Cerebellar nuclear complex (tissue), 1 donor: ENCODE data around the gene OPN5.
"Not testable (repeated sequence)": the region's sequence is repeated elsewhere in the genome, so short reads cannot be mapped to it uniquely, and the experiment has no call there.

Experiments used
- DNase-seq, 2 experiments: peaks; one replicate each; lab custom pipeline; 2025; lab: John Stamatoyannopoulos, UW

OPN5 gene, protein sequence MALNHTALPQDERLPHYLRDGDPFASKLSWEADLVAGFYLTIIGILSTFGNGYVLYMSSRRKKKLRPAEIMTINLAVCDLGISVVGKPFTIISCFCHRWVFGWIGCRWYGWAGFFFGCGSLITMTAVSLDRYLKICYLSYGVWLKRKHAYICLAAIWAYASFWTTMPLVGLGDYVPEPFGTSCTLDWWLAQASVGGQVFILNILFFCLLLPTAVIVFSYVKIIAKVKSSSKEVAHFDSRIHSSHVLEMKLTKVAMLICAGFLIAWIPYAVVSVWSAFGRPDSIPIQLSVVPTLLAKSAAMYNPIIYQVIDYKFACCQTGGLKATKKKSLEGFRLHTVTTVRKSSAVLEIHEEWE

GRCh38 chr6:47781732-47782131 lies at the start of gene OPN5:
OPN5 (plus strand) TSS chr6:47782032; CDS start chr6:47782067, 35 bp downstream.
- no peak for DNase-seq

DNA sequence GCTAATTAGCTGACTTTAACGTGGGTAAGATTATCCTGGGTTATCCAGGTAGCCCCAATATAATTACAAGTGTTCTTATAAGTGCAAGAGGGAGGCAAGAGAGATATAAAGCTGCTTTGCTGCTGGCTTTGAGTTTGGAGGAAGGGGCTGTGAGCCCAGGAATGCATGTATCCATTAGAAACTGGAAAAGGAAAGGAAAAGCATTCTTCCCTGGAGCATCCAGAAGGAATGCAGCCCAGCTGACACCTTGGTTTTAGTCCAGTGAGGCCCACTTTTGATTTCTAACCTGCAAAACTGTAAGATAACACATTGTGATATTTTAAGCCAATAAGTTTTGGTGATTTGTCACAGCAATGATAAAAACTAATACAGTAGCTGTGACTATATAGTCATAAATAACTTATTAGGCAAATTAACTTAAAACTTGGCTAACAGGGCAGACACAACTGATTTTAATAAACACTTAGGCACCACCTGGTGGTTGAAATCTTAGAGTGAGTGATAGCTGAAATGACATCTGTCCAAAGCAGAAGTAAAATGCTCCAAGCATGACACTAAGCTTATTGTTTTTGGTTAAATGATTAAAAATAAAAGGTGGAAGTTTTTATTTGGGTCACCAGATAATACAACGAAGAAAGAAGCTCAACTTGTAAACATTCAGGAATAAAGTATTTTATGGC lies 47.8 kb upstream of the OPN5 start:
- peak in 1 of 2 experiments; percentile 8 for DNase-seq

GRCh38 chr6:47734831-47735481 lies 46.9 kb upstream of the OPN5 start:
- no peak for DNase-seq

DNA sequence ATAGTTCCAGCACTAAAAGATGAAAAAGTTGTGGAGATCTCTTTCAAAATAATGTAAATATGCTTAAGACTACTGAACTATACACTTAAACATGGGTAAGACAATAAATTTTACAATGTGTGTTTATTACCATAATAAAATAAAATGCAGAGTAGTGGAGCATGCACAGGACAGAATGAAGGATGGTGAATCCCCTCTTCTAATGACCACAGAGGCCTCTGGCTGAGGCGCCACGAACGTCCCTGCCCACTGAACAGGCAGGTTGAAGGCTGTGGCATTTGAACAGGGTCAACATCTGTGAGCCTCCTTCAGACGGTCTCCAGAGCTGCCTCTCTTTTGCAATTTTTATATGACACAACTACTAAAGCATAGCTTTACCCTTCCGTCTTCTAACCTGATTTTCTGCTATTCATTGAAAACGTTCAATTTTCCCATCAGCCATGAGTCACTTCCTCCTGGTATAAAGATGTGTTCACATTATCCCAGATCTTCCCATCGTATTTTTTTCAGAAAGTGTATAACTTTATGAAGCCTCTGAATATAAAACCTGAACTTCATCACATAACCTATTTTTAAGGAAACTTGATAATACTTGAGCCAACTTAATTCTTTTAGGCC lies 45.6 kb upstream of the OPN5 start:
- DNase-seq = no peak

GRCh38 chr6:47737406-47737805 lies 44.4 kb upstream of the OPN5 start:
- no peak for DNase-seq

DNA sequence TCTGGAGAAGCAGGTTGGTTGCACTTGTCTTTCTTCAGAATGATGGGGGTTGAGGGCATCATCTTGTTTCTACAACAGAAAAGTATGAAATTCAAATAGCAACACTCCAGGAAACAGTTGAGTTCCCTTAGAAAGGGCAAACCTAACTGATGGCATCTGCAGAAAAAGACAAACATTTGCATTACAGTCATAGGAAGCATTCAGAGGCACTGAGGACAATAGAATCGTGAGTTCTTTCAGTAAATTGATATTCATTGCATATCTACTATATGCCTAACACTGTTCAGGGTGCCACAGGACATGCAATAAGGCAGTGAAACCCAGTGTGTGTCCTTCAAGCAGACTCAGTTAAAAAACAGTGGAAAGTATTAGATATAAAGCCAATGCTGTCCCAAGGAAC lies 41.1 kb upstream of the OPN5 start:
- no peak for DNase-seq

GRCh38 chr6:47741807-47742206 lies 40.0 kb upstream of the OPN5 start:
- no peak for DNase-seq

DNA sequence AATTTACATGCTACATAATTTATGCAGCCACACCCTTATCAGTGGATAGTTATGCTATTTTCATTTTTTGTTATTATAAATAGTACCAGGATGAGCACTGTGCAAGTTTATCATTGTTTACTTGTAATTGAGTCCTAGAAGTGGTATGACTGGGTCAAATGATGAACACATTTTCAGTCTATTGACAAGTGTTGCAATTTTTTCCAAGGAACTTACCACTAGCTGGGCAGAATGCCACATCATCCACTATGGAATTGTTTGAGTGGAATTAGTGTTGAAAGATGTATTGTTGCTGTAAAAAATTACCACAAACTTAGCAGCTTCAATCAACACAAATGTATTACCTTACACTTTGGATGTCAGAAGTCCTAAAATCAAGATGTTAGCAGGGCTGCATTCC lies 38.1 kb upstream of the OPN5 start:
- no peak for DNase-seq

DNA sequence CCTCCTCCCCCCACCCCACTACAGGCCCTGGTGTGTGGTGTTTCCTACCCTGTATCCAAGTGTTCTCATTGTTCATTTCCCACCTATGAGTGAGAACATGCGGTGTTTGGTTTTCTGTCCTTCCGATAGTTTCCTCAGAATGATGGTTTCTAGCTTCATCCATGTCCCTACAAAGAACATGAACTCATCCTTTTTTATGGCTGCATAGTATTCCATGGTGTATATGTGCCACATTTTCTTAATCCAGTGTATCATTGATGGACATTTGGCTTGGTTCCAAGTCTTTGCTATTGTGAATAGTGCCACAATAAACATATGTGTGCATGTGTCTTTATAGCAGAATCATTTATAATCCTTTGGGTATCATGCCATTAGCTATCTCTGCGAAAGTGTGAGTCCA lies 36.6 kb upstream of the OPN5 start:
- not testable (repeated sequence) for DNase-seq

DNA sequence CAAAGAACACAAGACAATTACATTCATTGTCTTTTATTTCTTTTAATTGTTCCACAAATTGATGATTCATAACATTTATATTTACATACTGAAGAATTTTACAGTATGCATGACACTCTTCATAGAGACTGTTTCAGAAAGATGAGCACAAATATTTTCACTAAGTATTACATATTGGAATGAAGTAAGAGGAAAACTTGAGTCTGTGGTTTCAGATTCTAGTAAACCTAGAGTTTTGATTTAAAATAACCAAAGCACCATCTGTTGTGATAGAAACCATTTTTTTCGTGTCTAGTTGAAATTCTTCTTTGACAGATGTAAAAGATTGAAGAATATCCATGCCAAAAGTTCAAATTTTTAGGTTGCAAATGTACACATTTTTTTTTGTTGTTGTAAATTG lies 32.1 kb upstream of the OPN5 start:
- DNase-seq = no peak

DNA sequence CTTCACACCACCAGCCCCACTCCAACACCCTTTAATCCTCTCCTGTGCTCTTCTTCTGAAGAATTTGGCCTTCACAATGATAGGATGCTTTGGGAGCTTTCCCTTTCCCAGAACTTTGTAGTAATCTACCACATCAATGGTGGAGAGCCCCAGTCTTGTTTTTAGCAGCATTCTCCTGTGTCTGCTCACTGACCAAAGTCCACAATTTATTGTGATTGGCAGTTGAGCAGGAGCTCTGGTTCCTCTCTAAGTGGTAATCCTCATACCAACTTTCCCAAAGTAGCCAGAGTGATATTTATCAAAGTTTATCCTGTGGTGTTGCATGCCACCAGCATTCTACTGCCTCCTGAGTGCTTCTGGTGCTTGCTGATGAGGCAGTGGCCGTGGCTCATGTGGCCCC lies 29.0 kb upstream of the OPN5 start:
- DNase-seq = no peak

DNA sequence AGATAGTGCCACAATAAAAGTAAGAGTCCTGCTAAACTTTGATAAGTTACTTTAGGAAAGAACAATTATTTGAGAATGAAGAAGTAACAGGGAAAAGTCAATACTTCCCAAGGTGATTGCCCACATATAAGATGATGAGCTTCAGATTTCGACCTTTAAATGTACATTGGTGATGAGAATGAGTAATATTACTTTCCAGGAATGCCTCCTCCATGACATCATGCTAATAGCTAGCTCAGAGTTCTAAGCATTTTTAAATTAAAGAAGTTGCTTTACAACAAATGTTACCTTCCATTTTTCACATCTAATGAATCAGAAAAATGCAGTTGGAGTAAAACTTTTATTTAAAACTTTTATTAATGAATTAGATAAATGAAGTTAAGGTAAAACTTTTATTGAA lies 22.5 kb upstream of the OPN5 start:
- DNase-seq = no peak

GRCh38 chr6:47762502-47762901 lies 19.3 kb upstream of the OPN5 start:
- no peak for DNase-seq

DNA sequence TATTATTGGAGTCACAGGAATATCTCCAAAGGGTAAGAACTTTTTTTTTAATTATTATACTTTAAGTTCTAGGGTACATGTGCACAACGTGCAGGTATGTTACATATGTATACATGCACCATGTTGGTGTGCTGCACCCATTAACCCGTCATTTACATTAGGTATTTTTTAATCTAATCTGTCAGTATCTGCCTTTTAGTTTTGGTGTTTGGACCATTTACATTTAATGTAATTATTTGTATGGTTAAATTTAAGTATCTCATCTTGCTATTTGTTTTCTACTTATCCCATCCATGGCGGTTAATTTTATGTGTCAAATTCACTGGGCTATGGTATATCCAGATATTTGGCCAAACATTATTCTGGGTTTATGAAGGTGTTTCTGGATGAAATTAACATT lies 15.4 kb upstream of the OPN5 start:
- no peak for DNase-seq

- no peak for DNase-seq
Measured at GRCh38 chr6:47767102-47767501, 14.7 kb upstream of the OPN5 start.

DNA sequence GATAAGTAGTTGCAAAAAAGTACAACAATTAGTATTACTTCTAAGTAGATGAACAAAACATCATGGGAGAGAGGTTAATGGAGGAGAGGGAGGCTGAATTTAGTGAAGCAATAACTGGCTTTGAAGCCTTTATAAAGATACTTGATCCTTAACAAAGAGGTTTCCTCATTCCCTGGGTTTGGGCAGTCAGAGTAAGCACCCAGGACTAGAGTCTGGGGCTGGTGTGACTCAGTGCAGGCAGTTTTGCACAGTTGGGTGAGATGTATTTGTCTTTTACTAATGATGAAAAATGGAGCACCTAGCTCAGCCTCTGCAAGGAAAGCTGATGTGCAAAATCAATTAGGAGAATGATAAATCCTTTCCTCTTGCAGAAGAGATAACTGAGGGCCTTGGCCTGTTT lies 11.8 kb upstream of the OPN5 start:
- no peak for DNase-seq

DNA sequence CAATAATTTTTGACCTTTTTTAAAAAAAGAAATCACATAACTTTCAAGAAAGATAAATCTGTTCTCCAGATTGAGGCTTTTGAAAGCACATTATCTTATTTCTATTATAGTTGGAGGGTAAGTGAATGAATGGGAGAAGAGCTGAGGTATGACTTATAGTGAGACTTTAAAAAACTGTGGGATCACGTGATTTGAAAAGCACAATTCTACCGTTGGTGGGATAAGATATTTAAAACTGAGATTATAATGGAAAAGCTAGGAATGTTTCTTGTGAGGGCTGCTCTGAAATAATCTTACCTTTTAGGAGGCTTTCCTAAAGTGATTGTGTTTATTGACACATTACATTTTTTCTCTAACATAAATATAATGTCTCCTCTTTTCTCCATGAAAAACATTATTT lies 9.5 kb upstream of the OPN5 start:
- no peak for DNase-seq

DNA sequence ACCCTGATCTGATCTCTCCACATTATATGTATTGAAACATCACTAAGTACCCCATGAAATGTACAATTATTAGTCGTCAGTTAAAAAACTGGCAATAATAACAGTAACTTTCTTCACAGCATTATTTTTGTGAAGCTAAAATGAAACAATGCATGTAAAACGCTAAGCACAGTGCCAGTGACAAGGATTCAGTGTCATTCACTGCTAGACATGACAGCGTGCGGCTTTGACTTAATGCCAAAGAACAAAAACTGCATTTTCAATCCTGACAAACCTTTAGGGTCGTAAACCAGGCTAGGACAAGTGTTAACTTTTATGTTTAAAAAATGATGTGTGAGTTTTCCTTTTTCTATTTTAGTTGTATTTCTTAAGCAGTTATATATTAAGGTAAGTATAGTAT lies 8.8 kb upstream of the OPN5 start:
- no peak for DNase-seq

DNA sequence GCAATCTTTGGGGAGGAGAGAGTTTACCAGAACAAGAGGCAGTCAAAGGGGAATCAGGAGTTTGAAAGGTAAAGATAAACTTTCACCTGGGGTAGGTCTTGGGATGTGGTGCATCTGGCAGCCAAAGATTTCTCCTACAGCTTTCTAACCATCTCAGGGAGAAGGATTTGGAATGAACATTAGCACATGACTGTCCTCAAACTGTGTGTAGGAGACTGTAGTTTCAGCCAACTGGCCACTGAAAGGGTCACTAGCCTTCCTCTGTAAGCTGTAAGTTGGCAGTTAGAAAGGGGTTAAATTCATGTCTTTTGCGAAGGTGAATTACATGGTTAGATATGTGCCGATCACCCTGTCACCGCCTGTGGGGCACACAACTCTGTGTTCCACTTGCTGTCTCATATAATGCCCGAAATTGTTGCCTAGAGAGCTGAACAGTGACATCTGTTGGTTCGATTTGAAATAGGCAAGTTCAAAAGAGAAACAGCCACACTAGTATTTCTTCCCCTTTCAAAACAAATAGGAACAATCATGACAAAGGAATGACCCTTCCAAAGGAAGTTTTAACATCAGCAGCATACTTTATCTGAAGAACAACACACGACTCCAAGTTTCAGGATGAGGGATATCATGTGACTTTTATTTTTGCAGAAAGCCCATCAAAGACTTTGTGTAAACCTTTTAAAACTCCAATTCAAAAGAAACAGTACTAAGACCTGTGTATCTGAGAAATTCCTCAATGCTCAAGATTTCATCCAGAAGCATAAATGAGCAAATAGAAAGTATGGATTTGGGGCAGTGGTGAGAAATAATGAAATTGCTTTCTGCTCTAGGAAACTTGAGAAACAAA lies 1.1 kb upstream of the OPN5 start:
- peak in 1 of 2 experiments; percentile 16 for DNase-seq

GRCh38 chr6:47785182-47785581 lies 3.4 kb downstream of the OPN5 start:
- no peak for DNase-seq

- peak in 1 of 2 experiments; percentile 25 for DNase-seq
Measured at GRCh38 chr6:47787620-47788497, 6.0 kb downstream of the OPN5 start.
